Liver (tissue), 9 donors: ENCODE data around the gene ZNF546. TPM values are rescaled to one million over a fixed set of nuclear protein-coding genes. Genes with fewer than 3 reads are reported as not detected.
A peak's percentile ranks its signal among the peaks of the same experiment; 100 is the strongest.

ENCODE experiments used
- DNase-seq: peaks from one replicate; pipeline ENCODE4 v3.0.0-alpha.2; 2017; ENCODE audit warnings: low spot score
- H3K27ac ChIP-seq, 2 donors: one replicate each; pipeline ENCODE4 v1.7.0; 2013; ENCODE audit warnings: inconsistent platforms in 2 of 2, low read length in 2 of 2, control low read depth in 1 of 2, low read depth in 1 of 2, mild to moderate bottlenecking in 1 of 2
- H3K27me3 ChIP-seq, 4 donors: one replicate each; pipeline versions ENCODE4 v1.6.1 to v1.7.0; 2013; ENCODE audit warnings: low read length in 3 of 4, inconsistent platforms in 1 of 4, mild to moderate bottlenecking in 1 of 4, moderate library complexity in 1 of 4; ENCODE audit not compliant: control insufficient read depth in 4 of 4, insufficient read depth in 4 of 4
- H3K36me3 ChIP-seq, 4 donors: one replicate each; pipeline versions ENCODE4 v1.6.1 to v1.7.0; 2013; ENCODE audit warnings: low read length in 3 of 4, mild to moderate bottlenecking in 3 of 4, low read depth in 1 of 4, moderate library complexity in 1 of 4; ENCODE audit not compliant: control insufficient read depth in 4 of 4, insufficient read depth in 3 of 4
- H3K4me1 ChIP-seq, 4 donors: one replicate each; pipeline versions ENCODE4 v1.6.1 to v1.7.0; 2013; ENCODE audit warnings: low read length in 3 of 4, mild to moderate bottlenecking in 3 of 4, moderate library complexity in 1 of 4; ENCODE audit not compliant: control insufficient read depth in 4 of 4, insufficient read depth in 4 of 4
- H3K4me3 ChIP-seq, 3 donors: one replicate each; pipeline versions ENCODE4 v1.6.1 to v1.7.0; 2013; ENCODE audit warnings: low read length in 3 of 3, control low read depth in 1 of 3, low read depth in 1 of 3, mild to moderate bottlenecking in 1 of 3
- H3K9ac ChIP-seq, 2 donors: one replicate each; pipeline ENCODE4 v1.7.0; 2013; ENCODE audit warnings: low read length in 2 of 2, mild to moderate bottlenecking in 2 of 2, moderate library complexity in 2 of 2, control low read depth in 1 of 2, low read depth in 1 of 2
- H3K9me3 ChIP-seq, 4 donors: one replicate each; pipeline versions ENCODE4 v1.6.1 to v1.7.0; 2013; ENCODE audit warnings: low read length in 3 of 4; ENCODE audit not compliant: control insufficient read depth in 4 of 4
- ATF3 ChIP-seq: IDR thresholded peaks from 2 replicates; pipeline ENCODE4 v1.6.1; 2016; ENCODE audit warnings: antibody characterized with exemption
- CTCF ChIP-seq: fragments of 150-350 bp; IDR thresholded peaks from 2 replicates; pipeline ENCODE4 v1.5.1; 2017; ENCODE audit warnings: improper control_type of control experiment, low read depth, low read length; ENCODE audit not compliant: missing input control
- FOXA1 ChIP-seq: IDR thresholded peaks from 2 replicates; pipeline ENCODE4 v1.6.1; 2016; ENCODE audit warnings: antibody characterized with exemption
- HNF4G ChIP-seq: IDR thresholded peaks from 2 replicates; pipeline ENCODE4 v1.6.1; 2016; ENCODE audit warnings: antibody characterized with exemption
- JUND ChIP-seq, 2 donors: IDR thresholded peaks; 2 replicates each; pipeline ENCODE4 v1.6.1; 2016; ENCODE audit warnings: antibody characterized with exemption in 2 of 2
- MAX ChIP-seq: IDR thresholded peaks from 2 replicates; pipeline ENCODE4 v1.6.1; 2016; ENCODE audit warnings: antibody characterized with exemption
- NR2F2 ChIP-seq: IDR thresholded peaks from 2 replicates; pipeline ENCODE4 v1.6.1; 2016; ENCODE audit warnings: antibody characterized with exemption
- RAD21 ChIP-seq, 2 donors: IDR thresholded peaks; 2 replicates each; pipeline ENCODE4 v1.6.1; 2016; ENCODE audit warnings: antibody characterized with exemption in 2 of 2, mild to moderate bottlenecking in 2 of 2
- REST ChIP-seq: IDR thresholded peaks from 2 replicates; pipeline ENCODE4 v1.6.1; 2016; ENCODE audit warnings: antibody characterized with exemption, mild to moderate bottlenecking
- RXRA ChIP-seq, 2 donors: IDR thresholded peaks; 2 replicates each; pipeline ENCODE4 v1.6.1; 2017 to 2018; ENCODE audit warnings: antibody characterized with exemption in 2 of 2, mild to moderate bottlenecking in 1 of 2
- SP1 ChIP-seq: IDR thresholded peaks from 2 replicates; pipeline ENCODE4 v1.6.1; 2018; ENCODE audit warnings: antibody characterized with exemption, mild to moderate bottlenecking
- YY1 ChIP-seq: IDR thresholded peaks from 2 replicates; pipeline ENCODE4 v1.6.1; 2016; ENCODE audit warnings: antibody characterized with exemption, mild to moderate bottlenecking
- ZBTB33 ChIP-seq: IDR thresholded peaks from 2 replicates; pipeline ENCODE4 v1.6.1; 2016; ENCODE audit warnings: antibody characterized with exemption
- WGBS: extraction: QIAGEN DNeasy Blood & Tissue Kit; methylation state at CpG from one replicate; pipeline ENCODE4 v1.1.7; 2013; 5-methylcytosine and 5-hydroxymethylcytosine counted together
- polyA plus RNA-seq, 2 donors: library from polyadenylated mRNA; stranded (reverse) in 1 of 2; unstranded in 1 of 2; fragments of 200-250 nt in 1 of 2; fragments of >200 nt in 1 of 2; fragmentation: Nextera tagmentation in 1 of 2; extraction: Ambion mirVana in 1 of 2; gene quantifications; one replicate each; pipeline versions ENCODE4 v1.2.1 to v1.2.3, GENCODE V29; 2013 to 2015
- total RNA-seq, 2 donors: library from RNA; depleted of rRNA; stranded (reverse); fragments of >200 nt; gene quantifications; one replicate each; pipeline ENCODE4 v1.2.3, GENCODE V29; 2014
- donor health status: healthy.
- donor health status: healthy.
- donor health status: healthy.
- donor health status: healthy.
- donor health status: healthy.

Gene ZNF546
- total and polyA plus RNA-seq, 4 donors, result 1.1 to 4.9 (median 2.2) TPM

GRCh38 chr19:40057166-40057565 is 60.3 kb downstream of the ZNF546 start:
- Histone ChIP-seq H3K9ac (no peak overlapping the region), H3K27ac (no peak overlapping the region), H3K4me3 (peak overlapping the region in 1 of 3 donors; percentile 81), H3K4me1 (peaks cover 0 to 16% (median 14%) of the 10 kb centered on the region in 4 donors), H3K9me3 (peaks cover 3 to 14% (median 11%) of the 10 kb centered on the region in 4 donors), H3K27me3 (no peaks in the 10 kb centered on the region), H3K36me3 (peaks cover 0 to 2% (median 0%) of the 10 kb centered on the region in 4 donors)
- TF ChIP-seq CTCF (no peak), RAD21 (IDR thresholded peaks at IDR 0.05) (no peak), SP1 (no peak), YY1 (no peak), NR2F2 (no peak), MAX (no peak), JUND (IDR thresholded peaks at IDR 0.05) (no peak), RXRA (IDR thresholded peaks at IDR 0.05) (no peak), FOXA1 (no peak), ATF3 (no peak), HNF4G (no peak), ZBTB33 (no peak), REST (no peak)
- WGBS, result 80% methylated on average over 1 of the region's 1 CpG
- DNase-seq, result no peak

- Histone ChIP-seq H3K4me3 (no peak overlapping the region), H3K4me1 (peaks cover 0 to 15% (median 12%) of the 10 kb centered on the region in 4 donors), H3K27me3 (no peaks in the 10 kb centered on the region), H3K9ac (no peak overlapping the region), H3K27ac (no peak overlapping the region), H3K9me3 (peaks cover 3 to 22% (median 11%) of the 10 kb centered on the region in 4 donors), H3K36me3 (peaks cover 0 to 2% (median 0%) of the 10 kb centered on the region in 4 donors)
- no peak for TF ChIP-seq MAX
- no peak for TF ChIP-seq NR2F2
- 99% methylated on average over 1 of the region's 1 CpG for WGBS
- no peak for DNase-seq
Observed at GRCh38 chr19:40059624-40060023, 62.8 kb downstream of the ZNF546 start.
